PC-9 (cell line): ENCODE results near the gene USP34.

Experiments
- EZH2 ChIP-seq: fragments of 200-600 bp; sonication (generic); IDR thresholded peaks from 2 replicates; pipeline ENCODE4 v1.8.0; 2017; ENCODE audit warnings: antibody characterized with exemption, low read depth
- TF ChIP-seq, protein P1 (sequence below): fragments of 200-600 bp; sonication (generic); conservative IDR thresholded peaks from 2 replicates; pipeline ENCODE4 v1.6.1; 2017; ENCODE audit warnings: mixed run types, antibody characterized with exemption, mild to moderate bottlenecking, moderate library complexity

DNA sequence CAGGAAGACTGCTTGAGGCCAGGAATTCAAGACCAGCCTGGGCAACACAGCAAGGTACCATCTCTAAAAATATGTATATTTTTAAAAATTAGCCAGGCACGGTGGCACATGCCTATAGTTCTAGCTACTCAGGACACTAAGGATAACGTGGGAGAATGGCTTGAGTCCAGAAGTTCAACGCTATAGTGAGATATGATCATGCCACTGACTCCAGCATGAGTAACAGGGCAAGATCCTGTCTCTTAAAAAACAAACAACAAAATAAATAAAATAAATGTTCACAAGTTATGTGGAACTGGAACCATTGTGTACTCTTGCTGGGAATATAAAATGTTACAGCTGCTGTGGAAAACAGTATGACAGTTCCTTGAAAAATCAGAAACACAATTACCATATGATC is 47.2 kb downstream of the USP34 start:
- TF ChIP-seq, protein P1, sequence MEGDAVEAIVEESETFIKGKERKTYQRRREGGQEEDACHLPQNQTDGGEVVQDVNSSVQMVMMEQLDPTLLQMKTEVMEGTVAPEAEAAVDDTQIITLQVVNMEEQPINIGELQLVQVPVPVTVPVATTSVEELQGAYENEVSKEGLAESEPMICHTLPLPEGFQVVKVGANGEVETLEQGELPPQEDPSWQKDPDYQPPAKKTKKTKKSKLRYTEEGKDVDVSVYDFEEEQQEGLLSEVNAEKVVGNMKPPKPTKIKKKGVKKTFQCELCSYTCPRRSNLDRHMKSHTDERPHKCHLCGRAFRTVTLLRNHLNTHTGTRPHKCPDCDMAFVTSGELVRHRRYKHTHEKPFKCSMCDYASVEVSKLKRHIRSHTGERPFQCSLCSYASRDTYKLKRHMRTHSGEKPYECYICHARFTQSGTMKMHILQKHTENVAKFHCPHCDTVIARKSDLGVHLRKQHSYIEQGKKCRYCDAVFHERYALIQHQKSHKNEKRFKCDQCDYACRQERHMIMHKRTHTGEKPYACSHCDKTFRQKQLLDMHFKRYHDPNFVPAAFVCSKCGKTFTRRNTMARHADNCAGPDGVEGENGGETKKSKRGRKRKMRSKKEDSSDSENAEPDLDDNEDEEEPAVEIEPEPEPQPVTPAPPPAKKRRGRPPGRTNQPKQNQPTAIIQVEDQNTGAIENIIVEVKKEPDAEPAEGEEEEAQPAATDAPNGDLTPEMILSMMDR, result no peak
- TF ChIP-seq EZH2, result no peak
